Germinal center (tissue), 1 donor: Measurements from ENCODE around the gene TMTC1.
"Not testable (repeated sequence)": the region's sequence is repeated elsewhere in the genome, so short reads cannot be mapped to it uniquely, and the experiment has no call there.

Experiments
- DNase-seq: peaks from one replicate; pipeline ENCODE4 v3.0.0; 2012; ENCODE audit warnings: mixed read lengths, low spot score

TMTC1 gene

GRCh38 chr12:29566441-29566840 lies 217.3 kb downstream of the TMTC1 start:
- DNase-seq, result no peak

- no peak for DNase-seq
These were observed 218.0 kb downstream of the TMTC1 start for GRCh38 chr12:29565727-29566126.

- DNase-seq, result no peak
These were observed 218.8 kb downstream of the TMTC1 start for GRCh38 chr12:29564925-29565324.

GRCh38 chr12:29563636-29564035 lies 220.1 kb downstream of the TMTC1 start:
- DNase-seq, result no peak

- no peak for DNase-seq
These were observed 220.7 kb downstream of the TMTC1 start for GRCh38 chr12:29563071-29563470.

GRCh38 chr12:29562110-29562804 lies 221.5 kb downstream of the TMTC1 start:
- DNase-seq, result no peak

GRCh38 chr12:29561664-29562071 lies 222.1 kb downstream of the TMTC1 start:
- DNase-seq, result no peak

- DNase-seq, result no peak
These were observed 224.5 kb downstream of the TMTC1 start for GRCh38 chr12:29559198-29559597.

GRCh38 chr12:29556363-29556762 lies 227.4 kb downstream of the TMTC1 start:
- no peak for DNase-seq

GRCh38 chr12:29555451-29555850 lies 228.3 kb downstream of the TMTC1 start:
- DNase-seq, result not testable (repeated sequence)

- no peak for DNase-seq
These were observed 230.6 kb downstream of the TMTC1 start for GRCh38 chr12:29552994-29553748.

- DNase-seq, result peak; percentile 35
These were observed 231.3 kb downstream of the TMTC1 start for GRCh38 chr12:29552324-29552927.

- no peak for DNase-seq
These were observed 231.9 kb downstream of the TMTC1 start for GRCh38 chr12:29551812-29552211.

- DNase-seq, result no peak
These were observed 235.9 kb downstream of the TMTC1 start for GRCh38 chr12:29547864-29548263.

GRCh38 chr12:29547151-29547632 lies 236.6 kb downstream of the TMTC1 start:
- DNase-seq, result no peak

- DNase-seq, result no peak
These were observed 237.7 kb downstream of the TMTC1 start for GRCh38 chr12:29546000-29546399.

GRCh38 chr12:29545102-29545467 lies 238.7 kb downstream of the TMTC1 start:
- no peak for DNase-seq

- no peak for DNase-seq
These were observed 239.2 kb downstream of the TMTC1 start for GRCh38 chr12:29544428-29545101.

GRCh38 chr12:29543036-29543435 lies 240.7 kb downstream of the TMTC1 start:
- no peak for DNase-seq

- no peak for DNase-seq
These were observed 246.4 kb downstream of the TMTC1 start for GRCh38 chr12:29537298-29537697.

GRCh38 chr12:29534935-29535334 lies 248.8 kb downstream of the TMTC1 start:
- no peak for DNase-seq

- no peak for DNase-seq
These were observed 249.8 kb downstream of the TMTC1 start for GRCh38 chr12:29533815-29534489.
